Mesothelial cell of epicardium (in vitro differentiated cells): Measurements from ENCODE around the gene GCNT2. TPM values are rescaled to one million over a fixed set of nuclear protein-coding genes. Genes with fewer than 3 reads are reported as not detected.
"Not testable (repeated sequence)": the region's sequence is repeated elsewhere in the genome, so short reads cannot be mapped to it uniquely, and the experiment has no call there.

ENCODE experiments used
- DNase-seq, 2 experiments: peaks; one replicate each; pipeline ENCODE4 v3.0.0; 2021; ENCODE audit warnings: low spot score in 2 of 2; ENCODE audit not compliant: unreplicated experiment in 2 of 2
- H3K27ac Mint-ChIP-seq: 2 replicates; pipeline ENCODE4 v1.8.0; 2021; ENCODE audit warnings: mixed read lengths
- H3K27me3 Mint-ChIP-seq: 2 replicates; pipeline ENCODE4 v1.8.0; 2021; ENCODE audit warnings: low read depth, mixed read lengths
- H3K36me3 Mint-ChIP-seq: 2 replicates; pipeline ENCODE4 v1.8.0; 2021; ENCODE audit warnings: mixed read lengths
- H3K4me1 Mint-ChIP-seq: 2 replicates; pipeline ENCODE4 v1.8.0; 2021; ENCODE audit warnings: mixed read lengths
- H3K4me3 Mint-ChIP-seq: 2 replicates; pipeline ENCODE4 v1.8.0; 2021; ENCODE audit warnings: mild to moderate bottlenecking, moderate library complexity, mixed read lengths
- H3K9me3 Mint-ChIP-seq: 2 replicates; pipeline ENCODE4 v1.8.0; 2021; ENCODE audit warnings: mixed read lengths
- CTCF ChIP-seq: fragments of 200-600 bp; sonication (generic); IDR thresholded peaks from one replicate; pipeline ENCODE4 v1.5.0; 2021; ENCODE audit warnings: antibody characterized with exemption; ENCODE audit not compliant: unreplicated experiment
- total RNA-seq: library from RNA; stranded (reverse); gene quantifications from 3 replicates; pipeline ENCODE4 v1.2.1, GENCODE V29; 2021

Gene GCNT2
- total RNA-seq, 1 donor from 2014 or later, result 29.3 TPM

GRCh38 chr6:10612161-10612560 lies 91.0 kb downstream of the GCNT2 start:
- TF ChIP-seq CTCF, result no peak
- DNase-seq, result no peak
- Mint-ChIP-seq H3K4me3 (no peak overlapping the region), H3K4me1 (peaks cover 5% of the 10 kb centered on the region), H3K27ac (no peak overlapping the region), H3K36me3 (peaks cover 30% of the 10 kb centered on the region), H3K9me3 (peaks cover 9% of the 10 kb centered on the region), H3K27me3 (no peaks in the 10 kb centered on the region)

- H3K27ac Mint-ChIP-seq, result no peak overlapping the region
- no peak for DNase-seq
- H3K36me3 Mint-ChIP-seq, result peaks cover 27% of the 10 kb centered on the region
- no peaks in the 10 kb centered on the region for H3K27me3 Mint-ChIP-seq
- H3K4me1 Mint-ChIP-seq, result peaks cover 5% of the 10 kb centered on the region
- peaks cover 9% of the 10 kb centered on the region for H3K9me3 Mint-ChIP-seq
- TF ChIP-seq CTCF, result no peak
- H3K4me3 Mint-ChIP-seq, result no peak overlapping the region
Measured at GRCh38 chr6:10613077-10613476, 91.9 kb downstream of the GCNT2 start.

GRCh38 chr6:10613723-10614122 lies 92.6 kb downstream of the GCNT2 start:
- Mint-ChIP-seq H3K4me1 (peaks cover 5% of the 10 kb centered on the region), H3K27me3 (no peaks in the 10 kb centered on the region), H3K36me3 (peaks cover 23% of the 10 kb centered on the region), H3K27ac (no peak overlapping the region), H3K4me3 (no peak overlapping the region), H3K9me3 (peaks cover 9% of the 10 kb centered on the region)
- DNase-seq, result no peak
- TF ChIP-seq CTCF, result no peak

GRCh38 chr6:10615675-10616074 lies 94.5 kb downstream of the GCNT2 start:
- Mint-ChIP-seq H3K36me3 (peaks cover 10% of the 10 kb centered on the region), H3K27me3 (no peaks in the 10 kb centered on the region), H3K27ac (no peak overlapping the region), H3K9me3 (peaks cover 6% of the 10 kb centered on the region), H3K4me3 (no peak overlapping the region), H3K4me1 (peaks cover 5% of the 10 kb centered on the region)
- DNase-seq, result no peak
- no peak for TF ChIP-seq CTCF

GRCh38 chr6:10616266-10616665 lies 95.1 kb downstream of the GCNT2 start:
- not testable (repeated sequence) for H3K27ac Mint-ChIP-seq, H3K27me3 Mint-ChIP-seq, H3K9me3 Mint-ChIP-seq, DNase-seq, H3K4me1 Mint-ChIP-seq, H3K4me3 Mint-ChIP-seq
- peaks cover 10% of the 10 kb centered on the region for H3K36me3 Mint-ChIP-seq

- Mint-ChIP-seq H3K36me3 (peaks cover 18% of the 10 kb centered on the region), H3K9me3 (peaks cover 12% of the 10 kb centered on the region), H3K4me3 (no peak overlapping the region), H3K27me3 (no peaks in the 10 kb centered on the region), H3K27ac (no peak overlapping the region), H3K4me1 (peaks cover 5% of the 10 kb centered on the region)
- no peak for TF ChIP-seq CTCF
- no peak for DNase-seq
Measured at GRCh38 chr6:10617008-10617696, 96.0 kb downstream of the GCNT2 start.
